Forelimb muscle (tissue), 1 donor: ENCODE results near the gene DNAJC1. TPM values are rescaled to one million over a fixed set of nuclear protein-coding genes. Genes with fewer than 3 reads are reported as not detected.

Source experiments
- DNase-seq: peaks from one replicate; pipeline ENCODE4 v3.0.0-alpha.2; 2013; ENCODE audit warnings: low read depth
- polyA plus RNA-seq: library from polyadenylated mRNA; unstranded; fragments of 120-200 nt; gene quantifications from one replicate; pipeline ENCODE4 v1.2.1, GENCODE V29; 2013; ENCODE audit not compliant: insufficient read length

DNAJC1 gene
- polyA plus RNA-seq, 1 donor, result 10.8 TPM

- DNase-seq, result no peak
These were observed 41.7 kb downstream of the DNAJC1 start for GRCh38 chr10:21961847-21962246.

GRCh38 chr10:21959998-21960397 is 43.5 kb downstream of the DNAJC1 start:
- DNase-seq, result no peak

- DNase-seq, result no peak
These were observed 48.8 kb downstream of the DNAJC1 start for GRCh38 chr10:21954690-21955089.

GRCh38 chr10:21954132-21954531 is 49.4 kb downstream of the DNAJC1 start:
- no peak for DNase-seq

- no peak for DNase-seq
These were observed 49.9 kb downstream of the DNAJC1 start for GRCh38 chr10:21953585-21954057.

GRCh38 chr10:21950566-21950965 is 53.0 kb downstream of the DNAJC1 start:
- DNase-seq, result no peak

GRCh38 chr10:21946946-21947345 is 56.6 kb downstream of the DNAJC1 start:
- DNase-seq, result no peak

- no peak for DNase-seq
These were observed 58.7 kb downstream of the DNAJC1 start for GRCh38 chr10:21944727-21945386.

- no peak for DNase-seq
These were observed 59.8 kb downstream of the DNAJC1 start for GRCh38 chr10:21943633-21944265.

- DNase-seq, result no peak
These were observed 68.0 kb downstream of the DNAJC1 start for GRCh38 chr10:21935439-21936023.

GRCh38 chr10:21934307-21934706 is 69.2 kb downstream of the DNAJC1 start:
- DNase-seq, result no peak

GRCh38 chr10:21929070-21929469 is 74.5 kb downstream of the DNAJC1 start:
- no peak for DNase-seq

GRCh38 chr10:21927631-21928353 is 75.7 kb downstream of the DNAJC1 start:
- no peak for DNase-seq

GRCh38 chr10:21926949-21927348 is 76.6 kb downstream of the DNAJC1 start:
- DNase-seq, result no peak

GRCh38 chr10:21926358-21926925 is 77.1 kb downstream of the DNAJC1 start:
- no peak for DNase-seq

GRCh38 chr10:21925851-21926250 is 77.7 kb downstream of the DNAJC1 start:
- DNase-seq, result no peak

GRCh38 chr10:21924511-21924910 is 79.0 kb downstream of the DNAJC1 start:
- no peak for DNase-seq

GRCh38 chr10:21920633-21921032 is 82.9 kb downstream of the DNAJC1 start:
- DNase-seq, result no peak

- no peak for DNase-seq
These were observed 83.6 kb downstream of the DNAJC1 start for GRCh38 chr10:21919906-21920305.

GRCh38 chr10:21919117-21919516 is 84.4 kb downstream of the DNAJC1 start:
- no peak for DNase-seq

GRCh38 chr10:21912625-21913024 is 90.9 kb downstream of the DNAJC1 start:
- DNase-seq, result no peak

- DNase-seq, result no peak
These were observed 92.7 kb downstream of the DNAJC1 start for GRCh38 chr10:21910798-21911197.
